NCI-H187 treated with DMSO at 0.1 percent for 48 hours (cell line): ENCODE results near the gene PIK3R5.

ENCODE experiments used
- DNase-seq: peaks from one replicate; lab custom pipeline; 2025; lab: John Stamatoyannopoulos, UW

The PIK3R5 gene

DNA sequence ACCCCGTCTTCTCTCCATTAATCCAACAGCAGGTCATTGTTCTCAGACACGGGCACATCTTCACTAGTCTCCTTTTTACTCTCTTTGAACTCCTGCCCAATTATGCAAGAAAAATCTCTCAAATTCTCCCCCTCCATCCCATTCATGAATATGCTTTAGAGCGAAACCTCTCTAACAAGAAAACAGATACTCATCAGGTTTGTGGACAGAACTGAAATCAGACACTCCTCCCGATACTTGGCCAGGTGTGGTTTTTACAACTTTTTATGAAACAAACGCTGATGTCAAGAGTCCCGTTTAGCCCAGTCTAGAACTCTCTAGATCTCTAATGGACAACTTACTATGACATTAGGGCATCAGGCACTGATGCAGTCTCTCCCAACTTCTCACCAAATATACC, 40.9 kb downstream of the PIK3R5 start:
- DNase-seq, result no peak

DNA sequence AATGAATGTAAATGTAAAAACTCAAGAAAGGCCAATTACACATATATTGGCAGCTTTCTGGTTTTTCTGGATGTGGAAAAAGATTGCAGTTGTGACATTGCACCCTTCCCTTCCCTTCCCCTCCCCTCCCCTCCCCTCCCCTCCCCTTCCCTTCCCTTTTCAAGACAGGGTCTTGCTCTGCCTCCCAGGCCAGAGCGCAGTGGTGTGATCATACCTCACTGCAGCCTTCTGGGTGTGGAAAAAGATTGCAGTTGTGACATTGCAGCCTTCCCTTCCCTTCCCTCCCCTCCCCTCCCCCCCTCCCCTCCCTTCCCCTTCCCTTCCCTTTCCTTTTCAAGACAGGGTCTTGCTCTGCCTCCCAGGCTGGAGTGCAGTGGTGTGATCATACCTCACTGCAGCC, 41.7 kb downstream of the PIK3R5 start:
- DNase-seq, result no peak

DNA sequence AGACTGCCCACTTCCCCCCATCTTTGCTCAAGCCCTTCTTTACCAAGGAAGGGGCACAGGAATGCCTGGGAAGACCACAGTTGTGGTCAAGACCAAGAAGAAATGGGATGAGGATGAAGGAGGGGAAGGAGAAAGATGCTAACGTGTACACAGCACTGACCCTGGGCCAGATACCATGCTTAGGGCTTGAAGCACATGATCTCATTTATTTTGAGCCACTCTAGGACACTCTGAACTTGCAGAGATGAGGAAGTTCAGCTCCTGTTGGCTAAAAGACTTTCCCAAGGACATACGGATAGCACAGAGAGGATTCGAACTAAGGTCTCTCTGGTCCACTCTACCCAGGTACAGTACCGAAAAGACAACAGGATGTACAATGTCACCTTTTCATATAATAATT, 42.6 kb downstream of the PIK3R5 start:
- no peak for DNase-seq

DNA sequence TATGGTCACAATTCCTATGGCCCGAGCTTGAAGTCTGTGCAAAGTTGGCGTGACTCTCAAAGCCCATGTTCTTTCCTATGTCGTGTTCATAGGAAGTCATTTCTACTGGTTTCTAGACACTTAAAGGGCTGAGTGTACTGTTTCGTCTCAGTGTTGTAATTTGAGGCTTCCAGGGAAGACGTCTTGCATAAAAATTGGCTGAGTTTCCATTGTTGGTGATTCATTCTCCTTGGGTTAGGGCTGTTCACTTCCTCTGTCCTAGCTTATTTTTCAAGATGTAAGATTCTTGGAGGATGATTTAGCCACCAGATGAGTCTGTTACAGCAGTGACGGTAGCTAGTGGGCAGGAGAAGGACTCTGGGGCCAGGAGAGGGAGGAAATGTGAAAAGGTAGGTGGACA, 43.1 kb downstream of the PIK3R5 start:
- DNase-seq, result no peak

DNA sequence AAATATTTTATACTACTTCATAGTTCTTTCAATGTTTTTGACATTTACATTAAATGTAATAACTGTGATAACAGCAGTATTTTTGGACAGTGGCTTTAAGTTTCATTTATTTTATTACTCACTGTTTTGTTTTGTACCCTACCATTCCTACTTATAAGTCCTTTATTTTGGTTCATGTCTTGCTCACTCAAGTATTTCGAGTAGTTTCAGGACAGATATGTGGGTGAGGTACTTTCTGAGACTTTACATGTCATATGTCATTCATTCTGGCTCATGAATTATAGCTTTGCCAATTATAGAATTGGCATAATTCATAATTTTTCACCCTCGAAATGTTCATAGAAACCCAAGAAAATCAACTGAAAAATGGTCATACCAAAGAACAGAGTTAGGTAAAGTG, 44.4 kb downstream of the PIK3R5 start:
- no peak for DNase-seq

DNA sequence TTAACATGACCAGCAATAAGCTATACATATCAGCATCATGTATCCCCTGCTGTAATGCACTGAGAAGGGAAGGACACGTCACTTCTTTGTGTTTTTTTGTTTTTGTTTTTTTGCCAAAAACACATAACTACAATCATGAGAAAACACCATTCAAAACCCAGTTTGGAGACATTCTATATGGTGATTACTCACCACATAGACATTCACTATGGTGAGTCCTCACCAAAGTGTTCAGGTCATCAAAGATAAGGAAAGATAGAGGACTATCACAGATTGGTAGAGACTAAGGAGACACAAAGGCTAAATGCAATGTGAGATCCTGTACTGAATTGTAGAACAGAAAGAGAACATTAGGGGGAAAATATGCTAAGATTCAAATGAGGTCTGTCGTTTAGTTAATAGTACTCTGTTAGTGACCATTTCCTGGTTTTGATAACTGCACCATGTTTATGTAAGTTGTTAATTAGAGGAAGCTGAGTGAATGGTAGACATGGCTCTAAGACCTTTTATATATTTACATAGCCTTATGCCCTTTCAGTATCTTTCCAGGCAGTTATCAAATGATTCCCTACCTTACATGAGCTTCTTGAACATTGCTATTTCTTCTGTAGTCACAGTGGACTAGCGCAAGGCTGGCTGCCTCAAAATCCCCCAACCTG, 46.6 kb downstream of the PIK3R5 start:
- no peak for DNase-seq

DNA sequence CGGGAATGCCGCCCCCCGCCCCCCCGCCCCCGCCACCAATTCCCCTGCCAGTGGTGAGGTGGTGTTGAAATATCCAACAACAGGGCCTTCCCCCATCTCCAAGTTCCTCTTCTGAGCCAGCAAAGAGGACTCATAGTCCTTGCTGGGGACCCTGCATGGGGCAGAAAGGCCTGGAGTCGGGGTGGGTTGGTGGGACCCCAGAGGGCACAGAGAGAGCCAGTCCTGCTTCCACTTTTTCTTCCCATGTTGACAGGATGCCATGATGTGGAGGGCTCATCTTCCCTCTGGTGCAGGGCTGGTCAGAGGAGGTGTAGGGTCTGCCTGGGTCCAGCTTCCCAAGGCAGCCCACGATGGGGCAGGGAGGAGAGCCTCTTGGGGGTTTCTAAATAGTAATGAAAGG, 49.0 kb downstream of the PIK3R5 start:
- no peak for DNase-seq

DNA sequence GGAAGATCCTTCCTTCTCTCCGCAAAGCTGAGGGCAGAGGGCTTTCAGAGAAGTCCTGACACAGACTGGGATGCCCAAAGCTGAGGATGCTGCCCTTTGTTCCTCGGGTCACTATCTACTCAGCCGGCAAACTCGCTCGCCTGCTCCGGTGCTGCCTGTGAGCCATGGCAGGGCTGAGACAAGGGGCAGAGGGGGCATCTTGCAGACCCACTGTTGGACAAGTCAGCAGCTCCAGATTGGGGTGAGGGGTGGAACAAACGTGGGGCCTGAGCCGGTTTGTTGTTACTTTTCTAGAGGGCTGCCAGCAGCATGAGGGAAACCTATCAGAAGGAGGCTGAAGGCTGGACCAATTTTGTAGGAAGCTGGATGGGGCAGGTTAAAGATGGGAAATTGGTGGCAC, 51.0 kb downstream of the PIK3R5 start:
- no peak for DNase-seq

DNA sequence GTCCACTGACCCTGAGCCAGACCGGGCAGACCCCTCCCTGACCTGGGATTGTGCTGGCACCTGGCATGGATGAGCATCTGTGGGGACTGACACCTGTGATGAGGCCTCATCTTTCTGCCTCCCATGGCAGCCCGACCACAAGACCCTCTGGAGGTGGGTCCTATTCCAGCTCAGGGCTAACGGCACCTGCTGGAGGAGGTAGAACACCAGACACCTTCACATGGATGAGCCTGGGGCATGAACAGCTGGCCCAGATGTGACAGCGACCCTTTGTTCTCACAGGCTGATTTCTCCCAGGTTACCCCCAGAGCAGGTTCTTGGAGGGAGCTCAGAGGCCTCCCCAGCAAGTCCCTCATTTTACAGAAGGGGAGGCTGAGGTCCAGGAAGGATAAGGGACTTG, 51.6 kb downstream of the PIK3R5 start:
- no peak for DNase-seq

DNA sequence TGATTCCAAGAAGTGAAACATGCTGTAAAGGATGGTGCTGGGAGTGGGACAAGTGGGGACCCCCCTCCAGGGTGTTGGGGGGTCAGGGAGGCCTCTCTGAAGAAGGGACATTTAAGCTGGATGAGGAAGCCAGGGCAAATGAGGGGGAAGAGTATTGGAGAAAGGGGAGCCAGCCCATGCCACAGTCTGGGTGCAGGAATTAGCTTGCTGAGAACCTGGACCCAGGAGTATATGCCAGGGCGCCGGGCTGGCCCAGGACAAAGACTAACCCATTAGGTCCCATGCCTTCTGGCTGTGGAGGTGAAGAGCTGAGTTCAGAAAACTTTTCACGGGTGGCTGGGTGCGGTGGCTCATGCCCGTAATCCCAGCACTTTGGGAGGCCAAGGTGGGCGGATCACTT, 52.4 kb downstream of the PIK3R5 start:
- no peak for DNase-seq

DNA sequence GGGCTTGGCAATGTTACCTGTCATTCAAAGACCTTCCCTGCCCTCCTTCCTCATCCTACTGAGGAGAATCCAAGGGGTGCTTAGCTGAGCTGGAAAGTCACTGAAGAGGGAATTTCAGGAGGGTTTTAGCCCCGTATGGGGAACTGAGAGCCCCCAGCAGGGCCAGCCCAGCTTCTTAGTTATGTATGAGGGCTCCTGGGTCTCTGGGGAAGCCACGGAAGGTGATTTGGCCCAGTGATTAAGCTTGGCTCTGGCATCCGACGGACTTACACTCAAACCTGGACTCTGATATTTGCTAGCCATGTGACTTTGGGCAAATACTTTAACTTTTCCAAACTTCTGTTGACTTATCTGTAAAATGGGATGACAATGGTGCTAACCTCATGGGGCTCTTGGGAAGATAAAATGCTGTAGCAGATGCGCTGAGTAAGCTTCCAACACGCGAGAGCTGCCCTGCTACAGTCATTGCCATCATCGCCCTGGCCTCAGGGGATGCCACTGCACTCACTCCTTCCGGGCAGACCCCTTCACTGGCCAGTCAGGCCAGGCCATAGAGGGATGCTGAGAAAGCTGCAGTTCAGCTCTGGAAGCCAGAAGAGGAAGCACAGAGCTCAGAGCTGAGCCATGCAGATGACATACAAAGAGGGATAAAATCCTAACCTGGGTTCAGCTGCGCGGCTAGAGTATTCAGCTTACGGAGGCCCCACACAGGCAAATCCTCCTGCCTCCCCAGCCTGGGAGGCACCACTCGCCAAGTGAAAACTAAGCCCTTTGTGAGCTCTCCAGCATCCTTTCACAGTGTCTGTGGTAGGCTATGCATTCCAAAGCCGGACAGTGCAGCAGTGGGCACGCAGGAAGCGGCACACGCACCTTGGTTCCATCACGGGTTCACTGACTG, 53.2 kb downstream of the PIK3R5 start:
- DNase-seq, result no peak

DNA sequence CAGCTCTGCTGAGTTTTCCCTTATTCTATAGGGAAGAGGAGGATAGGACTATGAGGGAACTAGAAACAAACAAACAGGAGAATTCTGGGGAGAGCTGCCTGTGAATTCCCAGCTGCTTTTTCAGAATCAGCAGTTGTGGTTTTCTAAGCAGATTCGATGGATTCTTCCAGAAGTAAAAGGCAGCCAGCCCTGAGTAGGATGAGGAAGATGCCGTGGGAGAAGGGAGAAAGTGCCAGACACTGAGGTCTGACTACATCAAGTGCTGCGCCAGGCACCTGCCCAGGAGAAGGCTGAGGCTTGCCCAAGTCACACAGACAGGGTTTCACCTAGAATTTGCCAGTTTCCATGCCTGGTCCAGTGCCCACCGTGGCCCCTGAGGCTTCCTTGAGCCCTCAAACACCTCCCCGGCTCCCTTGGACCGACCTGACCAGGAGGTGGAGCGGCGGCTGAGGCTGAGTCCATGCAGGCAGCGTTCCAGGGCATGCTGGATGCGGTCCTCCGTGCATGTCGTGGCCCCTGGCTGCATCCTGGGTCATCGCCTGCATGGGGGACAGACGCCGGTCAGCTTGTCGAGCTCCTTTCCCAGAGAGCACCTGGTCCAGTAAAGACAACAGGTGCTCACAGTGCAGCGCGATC, 54.4 kb downstream of the PIK3R5 start:
- no peak for DNase-seq

DNA sequence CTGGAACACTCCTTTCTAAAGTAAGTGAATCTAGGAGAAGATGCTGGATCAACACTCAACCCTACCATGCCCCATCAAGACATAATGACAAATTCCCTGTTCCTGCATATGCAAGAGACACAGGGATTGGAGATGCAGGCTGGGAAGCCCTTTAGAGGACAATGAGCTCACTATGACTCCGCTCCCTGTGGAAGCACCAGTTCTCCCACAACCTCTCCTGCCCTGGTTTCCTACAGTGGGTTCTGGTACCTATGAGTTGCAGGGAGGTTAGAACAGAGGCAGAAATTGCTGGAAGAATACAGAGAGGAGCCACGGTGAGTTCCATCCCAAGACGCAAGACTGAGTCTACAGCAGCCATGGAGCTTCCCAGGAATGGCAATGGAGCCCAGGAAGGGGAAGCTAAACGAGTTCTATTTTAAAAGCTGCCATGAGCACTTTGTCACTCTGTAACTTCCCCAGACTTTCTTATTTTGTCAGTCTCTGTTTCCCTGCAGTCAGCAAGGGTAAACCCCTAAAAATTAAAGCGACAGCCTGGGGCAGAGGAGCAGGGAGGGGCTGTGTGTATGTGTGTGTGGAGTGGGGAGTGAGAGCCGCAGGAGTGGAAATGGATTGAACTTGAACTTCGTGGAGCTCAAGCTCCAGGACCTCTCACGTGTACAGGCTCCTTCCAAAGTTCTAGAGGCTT, 55.8 kb downstream of the PIK3R5 start:
- no peak for DNase-seq

DNA sequence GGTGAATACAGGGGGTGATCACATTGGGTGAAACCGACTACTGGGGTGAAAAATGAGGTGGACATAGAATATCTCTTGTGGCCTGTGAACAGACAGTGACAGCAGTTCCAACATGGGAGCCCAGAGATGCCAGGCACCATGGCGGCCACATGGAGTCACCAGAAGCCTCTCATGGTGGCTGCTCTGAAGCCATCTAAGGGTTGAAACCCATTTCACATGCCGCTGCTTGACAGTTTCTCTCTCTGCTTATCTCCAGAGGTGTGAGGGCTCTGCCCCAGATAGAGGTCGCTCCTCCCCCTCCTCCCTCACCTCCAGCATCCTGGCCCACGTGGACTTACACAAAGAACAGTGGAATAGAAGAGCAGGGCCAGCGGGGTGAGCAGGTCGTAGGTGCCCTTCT, 60.2 kb downstream of the PIK3R5 start:
- DNase-seq, result no peak

DNA sequence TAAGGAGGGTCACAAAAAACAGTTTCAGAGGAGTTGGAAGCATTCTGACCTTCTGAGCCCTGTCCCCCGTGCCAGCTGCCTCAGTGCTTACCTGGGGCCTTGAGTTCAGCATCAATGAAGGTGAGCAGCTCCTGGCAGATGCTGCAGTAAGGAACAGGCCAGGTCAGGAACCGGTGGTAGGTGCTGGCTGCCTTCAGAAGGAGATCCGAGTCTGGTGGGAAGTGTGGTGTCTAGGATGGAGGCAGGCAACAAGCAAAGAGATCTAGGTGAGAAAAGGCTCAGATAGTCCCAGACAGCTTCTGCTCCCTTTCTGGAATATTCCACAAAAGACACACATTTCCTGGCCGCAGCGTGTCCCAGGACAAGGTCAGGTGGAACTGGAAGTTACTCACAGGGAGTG, 60.8 kb downstream of the PIK3R5 start:
- no peak for DNase-seq

DNA sequence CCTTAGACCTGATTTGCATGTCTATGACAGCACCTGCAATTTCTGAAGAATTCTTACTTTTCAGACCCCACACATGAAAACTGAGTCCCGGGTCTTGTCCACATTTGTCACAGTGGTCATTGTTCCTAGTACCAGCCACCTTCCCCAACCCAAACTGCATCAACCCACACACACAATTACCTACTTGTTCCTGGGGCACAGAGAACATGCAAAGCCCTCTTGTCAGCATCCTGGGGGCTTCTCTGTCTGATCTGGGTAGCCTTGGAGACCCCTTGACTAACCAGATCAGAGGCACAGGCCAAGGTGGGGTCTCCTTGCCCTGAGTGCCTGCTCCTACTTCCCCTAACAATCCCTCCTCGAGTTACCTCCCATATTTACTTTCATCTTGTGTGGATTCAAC, 61.3 kb downstream of the PIK3R5 start:
- no peak for DNase-seq

DNA sequence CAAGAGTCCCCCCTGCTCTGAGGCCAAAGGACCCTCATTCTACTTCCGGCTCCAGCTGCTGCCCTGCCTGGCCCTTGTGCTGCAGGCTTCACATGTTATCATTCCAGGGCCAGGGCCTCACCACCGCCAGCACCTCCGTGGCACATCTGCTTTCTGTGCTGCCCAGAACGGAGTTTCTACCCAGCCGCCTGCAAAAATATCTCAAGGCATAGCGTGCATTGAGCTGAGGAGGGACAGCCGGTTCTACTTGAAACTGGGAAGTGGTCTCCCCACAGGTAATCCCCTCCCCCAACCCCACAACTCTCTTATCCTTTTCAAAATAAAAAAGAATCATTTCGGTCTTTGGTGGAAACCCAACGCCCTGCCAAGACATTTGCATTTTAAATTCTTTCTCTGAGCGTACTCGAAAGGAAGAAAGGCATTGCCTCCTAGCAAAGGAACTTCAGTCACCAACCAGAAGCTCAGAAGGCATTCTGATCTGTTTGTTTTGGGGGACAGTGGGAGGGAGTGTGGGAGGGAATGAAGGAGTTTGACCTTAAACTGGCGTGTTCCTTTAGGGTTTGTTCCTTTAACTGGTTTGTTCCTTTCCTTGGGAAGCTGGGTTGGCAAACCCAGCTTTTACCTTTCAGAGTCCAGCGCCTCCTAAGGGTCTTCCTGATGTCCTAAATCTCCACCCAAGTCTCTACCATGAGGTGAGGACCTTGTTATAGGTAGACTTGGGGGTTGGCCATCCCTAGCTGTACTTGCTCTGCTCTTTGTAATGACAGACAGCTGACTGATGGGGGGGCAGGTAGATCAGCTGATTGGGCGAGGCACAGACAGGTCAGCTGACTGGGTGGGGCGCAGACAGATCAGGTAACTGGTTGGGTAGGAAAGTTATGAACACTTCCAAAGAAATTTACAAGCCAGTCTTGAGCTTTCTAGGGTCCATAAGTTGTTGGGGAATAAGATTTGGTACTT, 64.6 kb downstream of the PIK3R5 start:
- DNase-seq, result no peak

DNA sequence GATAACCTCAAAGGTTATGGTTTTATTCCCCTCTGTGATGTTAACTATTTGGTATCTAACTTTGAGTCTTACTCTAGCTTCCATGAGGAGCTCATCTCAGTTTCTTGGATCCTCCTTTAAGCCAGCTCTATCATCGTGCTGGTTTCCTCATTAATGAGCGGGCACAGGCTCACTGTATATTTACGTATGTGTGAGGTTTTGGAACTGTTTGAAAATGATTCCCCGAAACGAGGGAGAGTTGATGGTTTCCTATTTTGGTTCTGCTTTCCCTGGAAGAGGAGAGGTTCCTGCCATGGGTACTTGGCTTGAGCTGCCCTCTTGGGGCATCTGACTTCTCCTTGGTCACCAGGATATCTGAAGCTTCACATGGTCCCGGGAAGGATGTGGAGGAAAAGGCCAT, 65.3 kb downstream of the PIK3R5 start:
- DNase-seq, result no peak

DNA sequence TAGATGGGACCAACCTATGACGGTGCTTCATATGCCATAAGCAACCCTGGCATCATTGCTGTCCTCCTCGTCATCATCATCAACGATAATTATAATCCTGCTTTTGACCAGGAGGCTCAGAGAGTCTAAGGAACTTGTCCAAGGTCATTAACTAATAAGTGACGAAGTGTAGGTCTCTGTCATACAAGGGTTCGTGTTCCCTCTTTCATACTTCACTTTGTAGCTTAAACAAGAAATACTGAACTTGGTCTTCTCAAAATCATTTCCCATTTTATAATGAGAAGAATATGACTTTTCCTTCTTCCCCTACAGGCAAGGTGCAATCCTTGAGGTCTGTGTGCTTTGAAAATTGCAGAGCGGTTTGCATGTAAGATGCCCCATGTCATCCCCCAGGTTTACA, 66.9 kb downstream of the PIK3R5 start:
- DNase-seq, result no peak

DNA sequence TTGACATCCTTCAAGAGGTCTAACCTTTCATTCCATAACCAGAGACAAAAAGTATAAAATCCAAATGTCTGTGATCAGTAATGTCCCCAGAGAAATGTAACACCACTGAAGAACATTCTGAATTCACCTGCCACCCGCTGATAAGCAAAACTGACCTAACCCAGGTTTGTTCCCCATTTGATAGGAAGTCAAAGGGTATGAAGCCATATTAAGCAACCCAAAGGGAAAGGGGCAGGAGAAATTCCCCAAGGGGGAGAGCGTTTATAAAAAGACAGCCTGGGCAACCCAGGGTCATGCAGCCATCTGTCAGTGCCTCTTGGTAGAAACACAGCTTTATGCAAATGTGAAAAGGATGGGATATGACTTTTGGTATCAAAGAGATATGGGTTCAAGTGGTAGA, 67.4 kb downstream of the PIK3R5 start:
- no peak for DNase-seq
